Suprapubic skin (tissue), 3 donors: ENCODE results near the gene SLC48A1.

ENCODE experiments used
- POLR2AphosphoS5 ChIP-seq, 3 donors: sonication (generic); formaldehyde crosslinking; IDR thresholded peaks; one replicate each; pipeline ENCODE4 v1.6.1; 2017; ENCODE audit warnings: antibody characterized with exemption in 3 of 3
- TF ChIP-seq, protein P1 (sequence below), 2 donors: fragments of 200-600 bp in 1 of 2; fragments of 450-650 bp in 1 of 2; sonication (generic) in 1 of 2; IDR thresholded peaks; one replicate each; pipeline ENCODE4 v1.5.1; 2016 to 2019; ENCODE audit warnings: antibody characterized with exemption in 2 of 2, mild to moderate bottlenecking in 1 of 2, moderate library complexity in 1 of 2

DNA sequence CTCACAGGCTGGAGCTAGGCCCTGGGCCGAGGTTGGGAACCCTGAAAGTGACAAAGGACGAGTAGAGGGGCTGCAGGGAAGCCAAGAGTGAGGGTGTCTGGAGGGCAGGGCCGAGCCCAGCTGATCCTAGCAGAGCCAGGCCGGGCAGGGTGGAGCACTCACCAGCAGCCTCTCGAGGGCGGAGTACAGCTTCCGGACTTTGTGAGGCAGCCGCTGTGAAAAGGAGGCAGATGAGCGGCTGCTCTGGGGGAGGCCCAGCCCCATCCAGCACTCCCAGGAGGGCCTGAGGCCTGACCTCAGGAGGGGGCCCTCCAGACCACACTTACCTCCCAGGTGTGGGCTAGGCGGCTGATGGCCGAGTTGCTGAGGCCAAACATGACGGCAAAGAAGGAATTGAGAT lies 33.1 kb upstream of the SLC48A1 start:
- TF ChIP-seq, protein P1, sequence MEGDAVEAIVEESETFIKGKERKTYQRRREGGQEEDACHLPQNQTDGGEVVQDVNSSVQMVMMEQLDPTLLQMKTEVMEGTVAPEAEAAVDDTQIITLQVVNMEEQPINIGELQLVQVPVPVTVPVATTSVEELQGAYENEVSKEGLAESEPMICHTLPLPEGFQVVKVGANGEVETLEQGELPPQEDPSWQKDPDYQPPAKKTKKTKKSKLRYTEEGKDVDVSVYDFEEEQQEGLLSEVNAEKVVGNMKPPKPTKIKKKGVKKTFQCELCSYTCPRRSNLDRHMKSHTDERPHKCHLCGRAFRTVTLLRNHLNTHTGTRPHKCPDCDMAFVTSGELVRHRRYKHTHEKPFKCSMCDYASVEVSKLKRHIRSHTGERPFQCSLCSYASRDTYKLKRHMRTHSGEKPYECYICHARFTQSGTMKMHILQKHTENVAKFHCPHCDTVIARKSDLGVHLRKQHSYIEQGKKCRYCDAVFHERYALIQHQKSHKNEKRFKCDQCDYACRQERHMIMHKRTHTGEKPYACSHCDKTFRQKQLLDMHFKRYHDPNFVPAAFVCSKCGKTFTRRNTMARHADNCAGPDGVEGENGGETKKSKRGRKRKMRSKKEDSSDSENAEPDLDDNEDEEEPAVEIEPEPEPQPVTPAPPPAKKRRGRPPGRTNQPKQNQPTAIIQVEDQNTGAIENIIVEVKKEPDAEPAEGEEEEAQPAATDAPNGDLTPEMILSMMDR (IDR thresholded peaks at IDR 0.05) = no peak
- no peak for TF ChIP-seq POLR2AphosphoS5 (IDR thresholded peaks at IDR 0.05)
